ENCODE data around the gene OGFR. TPM values are rescaled to one million over a fixed set of nuclear protein-coding genes. Genes with fewer than 3 reads are reported as not detected.

Gene OGFR
- total RNA-seq, 5 donors from 2014 or later (not counting 1 experiment from before 2014, with no cell fraction given) = 46.5 to 91.1 (median 83.0) TPM

GRCh38 chr20:62787321-62787720, 17.3 kb upstream of the OGFR start:
- H3K4me3 Mint-ChIP-seq = no peak overlapping the region
- ChIA-PET CTCF (no interaction called here), POLR2A (no interaction called here)
- H3K4me1 ChIP-seq (ENCODE audit: control insufficient read depth in 1 of 2, extremely low read depth in 1 of 2, insufficient read depth in 2 of 2, low read length in 2 of 2) = peaks cover 2 to 15% of the 10 kb centered on the region in 2 experiments
- no peak for DNase-seq
- H3K27ac Mint-ChIP-seq = peak overlapping the region in 1 of 2 donors; percentile 8
- peaks cover 0 to 7% of the 10 kb centered on the region in 2 experiments for H3K27me3 ChIP-seq (replicated peaks in 1 of 2; ENCODE audit: control insufficient read depth in 2 of 2, extremely low read depth in 1 of 2, insufficient read depth in 2 of 2, low read length in 1 of 2)
- H3K36me3 Mint-ChIP-seq = no peaks in the 10 kb centered on the region
- ATAC-seq (replicated peaks in 1 of 4) = no peak
- no peaks in the 10 kb centered on the region for H3K27me3 Mint-ChIP-seq
- H3K9me3 ChIP-seq = no peaks in the 10 kb centered on the region
- no peak overlapping the region for H3K4me3 ChIP-seq (ENCODE audit: control insufficient read depth in 1 of 2, extremely low read depth in 1 of 2, low read length in 1 of 2)
- no peak overlapping the region for H3K27ac ChIP-seq (ENCODE audit: low read length)
- no peaks in the 10 kb centered on the region for H3K9me3 Mint-ChIP-seq
- H3K36me3 ChIP-seq (ENCODE audit: control insufficient read depth in 2 of 2, extremely low read depth in 1 of 2, insufficient read depth in 1 of 2, low read length in 1 of 2) = no peaks in the 10 kb centered on the region
- H3K4me1 Mint-ChIP-seq = peaks cover 10 to 13% (median 13%) of the 10 kb centered on the region in 3 donors
- WGBS (ENCODE audit: insufficient coverage) = 40% methylated on average over 1 of the region's 7 CpGs

- no peak overlapping the region for H3K4me3 Mint-ChIP-seq
- POLR2A ChIA-PET = no interaction called here
- no peak overlapping the region for H3K27ac Mint-ChIP-seq
- CTCF ChIA-PET = no interaction called here
- DNase-seq (no peak), ATAC-seq (replicated peaks in 1 of 4) (no peak)
- Histone ChIP-seq H3K4me3 (ENCODE audit: control insufficient read depth in 1 of 2, extremely low read depth in 1 of 2, low read length in 1 of 2) (no peak overlapping the region), H3K9me3 (no peaks in the 10 kb centered on the region), H3K4me1 (ENCODE audit: control insufficient read depth in 1 of 2, extremely low read depth in 1 of 2, insufficient read depth in 2 of 2, low read length in 2 of 2) (peaks cover 2 to 15% of the 10 kb centered on the region in 2 experiments), H3K27me3 (replicated peaks in 1 of 2; ENCODE audit: control insufficient read depth in 2 of 2, extremely low read depth in 1 of 2, insufficient read depth in 2 of 2, low read length in 1 of 2) (peaks cover 0 to 7% of the 10 kb centered on the region in 2 experiments), H3K27ac (ENCODE audit: low read length) (no peak overlapping the region), H3K36me3 (ENCODE audit: control insufficient read depth in 2 of 2, extremely low read depth in 1 of 2, insufficient read depth in 1 of 2, low read length in 1 of 2) (no peaks in the 10 kb centered on the region)
- no peaks in the 10 kb centered on the region for H3K27me3 Mint-ChIP-seq
- WGBS (ENCODE audit: insufficient coverage) = 93% methylated on average over 4 of the region's 5 CpGs
- H3K9me3 Mint-ChIP-seq = no peaks in the 10 kb centered on the region
- no peaks in the 10 kb centered on the region for H3K36me3 Mint-ChIP-seq
- H3K4me1 Mint-ChIP-seq = peaks cover 8 to 11% (median 11%) of the 10 kb centered on the region in 3 donors
Measured at GRCh38 chr20:62787866-62788265, 16.8 kb upstream of the OGFR start.

- H3K36me3 Mint-ChIP-seq = no peaks in the 10 kb centered on the region
- Histone ChIP-seq H3K4me3 (ENCODE audit: control insufficient read depth in 1 of 2, extremely low read depth in 1 of 2, low read length in 1 of 2) (no peak overlapping the region), H3K36me3 (ENCODE audit: control insufficient read depth in 2 of 2, extremely low read depth in 1 of 2, insufficient read depth in 1 of 2, low read length in 1 of 2) (no peaks in the 10 kb centered on the region), H3K4me1 (ENCODE audit: control insufficient read depth in 1 of 2, extremely low read depth in 1 of 2, insufficient read depth in 2 of 2, low read length in 2 of 2) (peaks cover 3 to 21% of the 10 kb centered on the region in 2 experiments), H3K9me3 (no peaks in the 10 kb centered on the region), H3K27me3 (replicated peaks in 1 of 2; ENCODE audit: control insufficient read depth in 2 of 2, extremely low read depth in 1 of 2, insufficient read depth in 2 of 2, low read length in 1 of 2) (peaks cover 0 to 7% of the 10 kb centered on the region in 2 experiments), H3K27ac (ENCODE audit: low read length) (no peak overlapping the region)
- H3K27me3 Mint-ChIP-seq = no peaks in the 10 kb centered on the region
- ChIA-PET POLR2A (no interaction called here), CTCF (interaction anchor here (0.6 kb wide), 4 partner anchors 20 to 816 kb away, joined by 3 read pairs; no protein-coding TSS in a partner anchor)
- H3K4me1 Mint-ChIP-seq = peaks cover 13 to 19% (median 17%) of the 10 kb centered on the region in 3 donors
- H3K27ac Mint-ChIP-seq = no peak overlapping the region
- DNase-seq = no peak
- 86% methylated on average over 15 of the region's 15 CpGs for WGBS (ENCODE audit: insufficient coverage)
- ATAC-seq (replicated peaks in 1 of 4) = no peak
- no peak overlapping the region for H3K4me3 Mint-ChIP-seq
- H3K9me3 Mint-ChIP-seq = no peaks in the 10 kb centered on the region
Measured at GRCh38 chr20:62788607-62789006, 16.0 kb upstream of the OGFR start.

- CTCF ChIA-PET = interaction anchor here (0.6 to 0.8 kb wide), 2 partner anchors 134 to 290 kb away, joined by 3 to 4 read pairs; no protein-coding TSS in a partner anchor
- 89% methylated on average over 7 of the region's 12 CpGs for WGBS (ENCODE audit: insufficient coverage)
- H3K27ac Mint-ChIP-seq = no peak overlapping the region
- H3K36me3 ChIP-seq (ENCODE audit: control insufficient read depth in 2 of 2, extremely low read depth in 1 of 2, insufficient read depth in 1 of 2, low read length in 1 of 2) = no peaks in the 10 kb centered on the region
- H3K4me3 ChIP-seq (ENCODE audit: control insufficient read depth in 1 of 2, extremely low read depth in 1 of 2, low read length in 1 of 2) = no peak overlapping the region
- H3K9me3 Mint-ChIP-seq = no peaks in the 10 kb centered on the region
- DNase-seq (no peak), ATAC-seq (replicated peaks in 1 of 4) (no peak)
- H3K36me3 Mint-ChIP-seq = no peaks in the 10 kb centered on the region
- peaks cover 8 to 32% of the 10 kb centered on the region in 2 experiments for H3K4me1 ChIP-seq (ENCODE audit: control insufficient read depth in 1 of 2, extremely low read depth in 1 of 2, insufficient read depth in 2 of 2, low read length in 2 of 2)
- peaks cover 17 to 23% (median 19%) of the 10 kb centered on the region in 3 donors for H3K4me1 Mint-ChIP-seq
- H3K9me3 ChIP-seq = no peaks in the 10 kb centered on the region
- no peak overlapping the region for H3K4me3 Mint-ChIP-seq
- H3K27me3 ChIP-seq (replicated peaks in 1 of 2; ENCODE audit: control insufficient read depth in 2 of 2, extremely low read depth in 1 of 2, insufficient read depth in 2 of 2, low read length in 1 of 2) = peaks cover 0 to 7% of the 10 kb centered on the region in 2 experiments
- no peaks in the 10 kb centered on the region for H3K27me3 Mint-ChIP-seq
- no peak overlapping the region for H3K27ac ChIP-seq (ENCODE audit: low read length)
- POLR2A ChIA-PET = no interaction called here
Measured at GRCh38 chr20:62790075-62790474, 14.6 kb upstream of the OGFR start.

GRCh38 chr20:62791301-62792181, 13.1 kb upstream of the OGFR start:
- Histone ChIP-seq H3K9me3 (no peaks in the 10 kb centered on the region), H3K4me1 (ENCODE audit: control insufficient read depth in 1 of 2, extremely low read depth in 1 of 2, insufficient read depth in 2 of 2, low read length in 2 of 2) (peaks cover 10 to 41% of the 10 kb centered on the region in 2 experiments), H3K27me3 (replicated peaks in 1 of 2; ENCODE audit: control insufficient read depth in 2 of 2, extremely low read depth in 1 of 2, insufficient read depth in 2 of 2, low read length in 1 of 2) (peaks cover 0 to 7% of the 10 kb centered on the region in 2 experiments), H3K4me3 (ENCODE audit: control insufficient read depth in 1 of 2, extremely low read depth in 1 of 2, low read length in 1 of 2) (no peak overlapping the region), H3K27ac (ENCODE audit: low read length) (no peak overlapping the region), H3K36me3 (ENCODE audit: control insufficient read depth in 2 of 2, extremely low read depth in 1 of 2, insufficient read depth in 1 of 2, low read length in 1 of 2) (no peaks in the 10 kb centered on the region)
- ChIA-PET CTCF (interaction anchor here in 1 of 2 donors (0.6 to 1.2 kb wide), 3 partner anchors 13 to 17 kb away, joined by 3 to 12 read pairs (median 4); partner anchors contain the start of gene OGFR), POLR2A (interaction anchor here in 1 of 2 donors (0.6 kb wide), 1 partner anchor 158 kb away, joined by 4 read pairs; no protein-coding TSS in a partner anchor)
- Mint-ChIP-seq H3K27me3 (no peaks in the 10 kb centered on the region), H3K4me3 (peak overlapping the region in 2 of 3 donors; percentile 39 to 52), H3K36me3 (no peaks in the 10 kb centered on the region), H3K4me1 (peaks cover 22 to 26% (median 24%) of the 10 kb centered on the region in 3 donors), H3K27ac (peak overlapping the region; percentile 80 to 88), H3K9me3 (no peaks in the 10 kb centered on the region)
- DNase-seq = peak in 32 of 35 experiments; percentile 28 to 80 (median 54)
- 45% methylated on average over 19 of the region's 23 CpGs for whole genome bisulfite sequencing (ENCODE audit: insufficient coverage)
- ATAC-seq (replicated peaks in 1 of 4) = no peak

- H3K9me3 Mint-ChIP-seq = no peaks in the 10 kb centered on the region
- Histone ChIP-seq H3K4me1 (ENCODE audit: control insufficient read depth in 1 of 2, extremely low read depth in 1 of 2, insufficient read depth in 2 of 2, low read length in 2 of 2) (peaks cover 13 to 47% of the 10 kb centered on the region in 2 experiments), H3K36me3 (ENCODE audit: control insufficient read depth in 2 of 2, extremely low read depth in 1 of 2, insufficient read depth in 1 of 2, low read length in 1 of 2) (no peaks in the 10 kb centered on the region), H3K9me3 (no peaks in the 10 kb centered on the region), H3K27me3 (replicated peaks in 1 of 2; ENCODE audit: control insufficient read depth in 2 of 2, extremely low read depth in 1 of 2, insufficient read depth in 2 of 2, low read length in 1 of 2) (peaks cover 0 to 7% of the 10 kb centered on the region in 2 experiments), H3K4me3 (ENCODE audit: control insufficient read depth in 1 of 2, extremely low read depth in 1 of 2, low read length in 1 of 2) (no peak overlapping the region), H3K27ac (ENCODE audit: low read length) (no peak overlapping the region)
- no peaks in the 10 kb centered on the region for H3K36me3 Mint-ChIP-seq
- CTCF ChIA-PET = interaction anchor here in 1 of 2 donors (0.6 to 1.2 kb wide), 2 partner anchors 13 to 18 kb away, joined by 4 to 12 read pairs; partner anchors contain the start of gene OGFR
- H3K27me3 Mint-ChIP-seq = no peaks in the 10 kb centered on the region
- DNase-seq (no peak), ATAC-seq (replicated peaks in 1 of 4) (no peak)
- H3K4me1 Mint-ChIP-seq = peaks cover 27 to 31% (median 27%) of the 10 kb centered on the region in 3 donors
- H3K4me3 Mint-ChIP-seq = peak overlapping the region; percentile 51 to 91 (median 60)
- peak overlapping the region; percentile 88 to 96 for H3K27ac Mint-ChIP-seq
- POLR2A ChIA-PET = interaction anchor here in 1 of 2 donors (0.6 kb wide), 1 partner anchor 159 kb away, joined by 4 read pairs; no protein-coding TSS in a partner anchor
- 81% methylated on average over 8 of the region's 9 CpGs for WGBS (ENCODE audit: insufficient coverage)
Measured at GRCh38 chr20:62792182-62792939, 12.3 kb upstream of the OGFR start.

Data from T-cell (primary cell).